ENCODE results near the gene C5orf22.

DNA sequence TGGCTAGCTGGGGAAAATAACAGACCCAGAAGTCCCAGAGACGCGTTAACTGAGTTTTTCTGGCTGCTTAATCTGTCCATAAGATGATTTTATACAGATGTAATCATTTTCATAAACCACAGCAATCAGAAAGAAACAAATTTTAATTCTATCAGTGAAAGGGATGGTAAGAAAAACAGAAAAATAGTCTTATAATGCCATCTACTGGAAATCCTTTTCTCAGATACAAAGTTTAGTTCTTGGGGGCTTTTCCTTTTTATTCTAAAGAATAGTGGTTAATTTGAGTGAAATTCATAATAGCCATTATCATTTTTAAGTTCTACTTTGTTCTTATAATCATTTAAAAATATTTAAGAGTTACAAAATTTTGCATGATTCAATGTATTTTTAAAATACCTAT lies 44.6 kb upstream of the C5orf22 start:
- TF ChIP-seq POLR2A (IDR thresholded peaks at IDR 0.05; ENCODE audit: low read depth, low read length), result no peak
- no peak for TF ChIP-seq POLR2AphosphoS5 (IDR thresholded peaks at IDR 0.05; ENCODE audit: low read depth, low read length)

Measured in GM12892 (cell line).